Hepatocyte (in vitro differentiated cells): Measurements from ENCODE around the gene TNS3.

Experiments
- CTCF ChIP-seq: fragments of 200-600 bp; sonication (generic); IDR thresholded peaks from 2 replicates; pipeline ENCODE4 v1.5.1; 2016; ENCODE audit warnings: antibody characterized with exemption, mild to moderate bottlenecking; ENCODE audit not compliant: poor library complexity
- EZH2 ChIP-seq: fragments of 200-600 bp; sonication (generic); IDR thresholded peaks from 2 replicates; pipeline ENCODE4 v1.6.1; 2016; ENCODE audit warnings: antibody characterized with exemption, mild to moderate bottlenecking, borderline replicate concordance

GRCh38 chr7:47548546-47548945, 33.4 kb downstream of the TNS3 start:
- no peak for TF ChIP-seq EZH2
- TF ChIP-seq CTCF = no peak
